Fibroblast of pulmonary artery (primary cell): Measurements from ENCODE around the gene SLC25A28.

ENCODE experiments used
- DNase-seq: peaks from one replicate; pipeline ENCODE4 v3.0.0-alpha.2; 2010; ENCODE audit warnings: low read depth
- H3K4me3 ChIP-seq: replicated peaks from 2 replicates; pipeline ENCODE4 v1.5.1; 2011; ENCODE audit warnings: low read depth, mild to moderate bottlenecking, control low read depth, low read length, moderate library complexity
- CTCF ChIP-seq: IDR thresholded peaks from 2 replicates; pipeline ENCODE4 v1.5.1; 2011; ENCODE audit warnings: mild to moderate bottlenecking, control low read depth, low read length, inconsistent platforms; ENCODE audit errors: missing control alignments

SLC25A28 gene

DNA sequence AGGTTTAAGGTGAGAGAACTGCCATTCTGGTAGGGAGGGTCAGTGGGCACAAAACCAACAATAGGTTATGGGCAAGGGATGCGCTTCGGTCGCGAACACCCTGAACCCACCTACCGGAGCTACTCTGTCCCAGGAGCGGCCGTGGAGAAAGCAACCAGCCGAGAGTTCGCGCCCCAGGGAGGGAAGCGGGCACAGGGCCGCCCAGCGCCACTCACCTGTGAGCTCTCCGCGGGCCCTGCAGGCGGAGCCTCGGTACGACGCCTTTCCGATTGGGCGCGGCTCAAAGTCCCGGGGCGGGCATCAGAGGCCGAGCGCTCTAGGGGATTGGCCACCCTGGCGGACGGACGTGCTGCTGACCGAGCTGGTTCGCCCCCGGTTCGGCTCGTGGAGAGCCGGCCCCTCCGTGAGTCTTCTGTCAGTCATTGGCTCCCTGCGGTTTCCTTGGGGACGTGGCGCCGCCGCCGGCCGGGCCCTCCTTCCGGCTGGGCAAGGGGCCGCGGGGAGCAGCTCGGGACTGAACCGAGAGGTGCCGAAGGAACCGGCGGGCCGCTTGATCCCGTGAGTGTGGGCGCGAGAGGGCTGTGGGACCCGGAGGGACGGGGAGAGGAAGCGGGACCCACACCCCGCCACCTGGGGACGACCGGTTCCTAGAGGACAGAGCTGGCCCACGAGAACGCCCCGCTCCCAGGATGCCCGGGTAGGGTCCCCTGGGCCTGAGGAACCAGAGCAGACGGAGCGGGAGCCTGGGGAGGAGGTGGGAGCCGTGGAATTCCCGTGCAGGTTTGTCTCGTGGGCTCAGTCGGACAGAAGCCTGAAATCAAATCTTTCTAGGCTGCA lies 39.0 kb upstream of the SLC25A28 start, which contains the start of gene ENTPD7:
Gene ENTPD7 (plus strand): TSS at position 479 of the 837 bp plus-strand sequence. CDS start 448 bp downstream, outside the sequence.
- TF ChIP-seq CTCF, result no peak
- H3K4me3 ChIP-seq, result peak within 1 kb of the TSS; percentile 89
- peak; percentile 94 for DNase-seq

DNA sequence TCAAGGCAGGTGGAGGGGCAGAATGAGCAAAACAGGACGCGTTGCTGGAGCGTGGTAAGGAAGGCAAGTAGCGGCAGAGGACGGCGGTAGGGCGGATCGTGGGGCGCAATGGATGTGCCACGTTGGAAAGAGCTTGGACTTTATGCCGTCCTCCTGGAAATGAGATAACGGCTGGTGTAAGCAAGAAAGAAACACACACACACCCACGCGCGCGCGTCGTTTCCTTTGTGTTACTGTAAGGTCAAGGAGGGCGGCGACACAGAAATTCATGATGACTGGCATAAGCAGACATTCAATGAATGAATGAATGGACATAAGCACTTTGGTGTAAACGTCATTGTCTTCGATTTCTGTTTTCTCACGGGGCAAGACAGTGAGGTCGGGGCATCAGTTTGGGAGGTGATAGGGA lies 38.4 kb upstream of the SLC25A28 start:
- DNase-seq, result peak; percentile 49
- peak overlapping the region; percentile 89 for H3K4me3 ChIP-seq

DNA sequence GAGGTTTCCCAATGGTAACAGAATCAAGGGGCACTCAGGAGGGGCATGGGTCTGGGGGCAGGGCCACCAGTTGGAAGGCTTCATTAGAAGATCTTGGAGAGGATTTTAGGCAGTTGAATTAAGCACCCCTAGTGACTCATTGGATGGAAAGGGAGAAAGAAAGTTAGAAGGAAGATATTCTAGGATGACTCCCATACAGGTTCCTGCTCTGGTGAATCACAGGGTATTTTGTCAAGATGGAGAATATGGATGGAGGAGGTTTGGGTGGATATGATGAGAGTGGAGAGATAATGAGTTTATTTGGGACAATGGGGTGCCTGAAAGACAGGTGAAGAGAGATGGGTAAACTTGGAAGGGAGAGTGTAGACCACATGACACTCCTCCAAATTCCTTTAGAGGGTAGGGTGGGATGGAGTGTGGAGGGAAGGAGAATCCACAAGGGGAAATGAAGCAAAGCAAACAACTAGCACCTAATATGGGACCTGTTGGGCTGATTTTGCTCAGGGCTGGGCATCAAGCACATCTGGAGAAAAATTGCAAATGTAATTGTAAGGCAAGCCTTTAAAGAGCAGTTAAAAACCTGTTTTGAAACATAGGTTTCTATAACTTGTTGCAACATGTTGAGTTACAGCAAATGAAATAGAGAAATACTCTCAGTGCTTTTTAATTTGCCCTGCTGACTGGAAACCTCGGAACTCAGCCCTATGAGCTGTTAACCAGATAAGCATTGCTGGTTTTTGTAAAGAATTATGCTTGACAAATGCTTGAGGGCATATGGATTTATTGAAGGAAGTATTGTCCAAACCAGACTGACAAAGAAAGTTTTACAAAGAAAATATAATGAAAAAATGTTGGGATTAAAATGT lies 36.2 kb upstream of the SLC25A28 start:
- TF ChIP-seq CTCF, result no peak
- no peak for DNase-seq
- H3K4me3 ChIP-seq, result no peak overlapping the region

More for the DNA sequence above, 38.4 kb upstream of the SLC25A28 start:
- TF ChIP-seq CTCF, result no peak

GRCh38 chr10:99654390-99655175 lies 34.3 kb upstream of the SLC25A28 start:
- no peak for TF ChIP-seq CTCF
- DNase-seq, result no peak
- no peak overlapping the region for H3K4me3 ChIP-seq

GRCh38 chr10:99652800-99653390 lies 32.7 kb upstream of the SLC25A28 start:
- no peak for TF ChIP-seq CTCF

DNA sequence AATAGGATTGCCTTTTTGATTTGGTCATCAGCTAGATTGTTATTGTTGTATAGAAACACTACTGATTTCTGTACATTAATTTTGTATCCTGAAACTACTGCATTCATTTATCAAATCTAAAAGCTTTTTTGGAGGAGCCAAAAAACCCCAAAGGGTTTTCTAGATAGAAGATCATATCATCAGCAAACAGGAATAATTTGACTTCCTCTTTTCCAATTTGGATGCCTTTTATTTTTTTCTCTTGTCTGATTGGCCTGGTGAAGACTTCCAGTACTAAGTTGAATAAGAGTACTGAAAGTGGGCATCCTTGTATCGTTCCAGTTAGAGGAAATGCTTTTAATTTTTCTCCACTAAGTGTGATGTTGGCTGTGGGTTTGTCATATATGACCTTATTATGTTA lies 28.5 kb upstream of the SLC25A28 start:
- DNase-seq, result no peak
- H3K4me3 ChIP-seq, result no peak overlapping the region
- no peak for TF ChIP-seq CTCF

More at GRCh38 chr10:99652800-99653390, 32.7 kb upstream of the SLC25A28 start:
- H3K4me3 ChIP-seq, result no peak overlapping the region
- DNase-seq, result no peak
